ENCODE data around the gene ARHGEF5.
"Not testable (repeated sequence)": the region's sequence is repeated elsewhere in the genome, so short reads cannot be mapped to it uniquely, and the experiment has no call there.

DNA sequence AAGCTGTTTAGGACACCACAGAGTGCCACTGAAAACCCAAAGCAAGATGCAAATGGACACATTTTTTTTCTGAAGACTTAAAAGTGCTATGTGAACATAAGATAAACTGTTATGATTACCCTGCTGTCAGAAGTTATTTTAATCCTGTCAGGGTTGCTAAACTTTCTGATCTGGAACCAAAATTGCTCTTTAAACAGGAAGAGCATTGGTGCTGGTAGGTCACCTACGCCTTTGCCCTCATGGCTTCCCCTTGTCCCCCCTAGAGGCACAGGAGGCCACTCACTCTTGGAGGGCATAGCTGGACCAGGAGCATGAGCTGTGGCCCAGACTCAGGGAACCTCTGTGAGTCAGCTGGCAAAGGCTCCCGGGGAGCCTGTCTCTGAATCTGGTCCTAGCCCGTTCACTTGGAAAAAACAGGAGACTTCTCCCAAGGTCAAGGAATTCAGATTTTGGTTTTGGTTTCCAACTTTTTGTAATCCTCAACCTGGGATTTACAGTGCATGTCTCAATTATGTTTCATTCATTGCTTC is 33.5 kb upstream of the ARHGEF5 start:
- TF ChIP-seq CTCF (IDR thresholded peaks at IDR 0.05; ENCODE audit: borderline replicate concordance, extremely low read depth, low read length, poor library complexity, severe bottlenecking); EZH2 (IDR thresholded peaks at IDR 0.05; ENCODE audit: borderline replicate concordance, low read depth, low read length, severe bottlenecking): not testable (repeated sequence)
